ENCODE data around the gene PAEP.
"Not testable (repeated sequence)": the region's sequence is repeated elsewhere in the genome, so short reads cannot be mapped to it uniquely, and the experiment has no call there.

The PAEP gene

DNA sequence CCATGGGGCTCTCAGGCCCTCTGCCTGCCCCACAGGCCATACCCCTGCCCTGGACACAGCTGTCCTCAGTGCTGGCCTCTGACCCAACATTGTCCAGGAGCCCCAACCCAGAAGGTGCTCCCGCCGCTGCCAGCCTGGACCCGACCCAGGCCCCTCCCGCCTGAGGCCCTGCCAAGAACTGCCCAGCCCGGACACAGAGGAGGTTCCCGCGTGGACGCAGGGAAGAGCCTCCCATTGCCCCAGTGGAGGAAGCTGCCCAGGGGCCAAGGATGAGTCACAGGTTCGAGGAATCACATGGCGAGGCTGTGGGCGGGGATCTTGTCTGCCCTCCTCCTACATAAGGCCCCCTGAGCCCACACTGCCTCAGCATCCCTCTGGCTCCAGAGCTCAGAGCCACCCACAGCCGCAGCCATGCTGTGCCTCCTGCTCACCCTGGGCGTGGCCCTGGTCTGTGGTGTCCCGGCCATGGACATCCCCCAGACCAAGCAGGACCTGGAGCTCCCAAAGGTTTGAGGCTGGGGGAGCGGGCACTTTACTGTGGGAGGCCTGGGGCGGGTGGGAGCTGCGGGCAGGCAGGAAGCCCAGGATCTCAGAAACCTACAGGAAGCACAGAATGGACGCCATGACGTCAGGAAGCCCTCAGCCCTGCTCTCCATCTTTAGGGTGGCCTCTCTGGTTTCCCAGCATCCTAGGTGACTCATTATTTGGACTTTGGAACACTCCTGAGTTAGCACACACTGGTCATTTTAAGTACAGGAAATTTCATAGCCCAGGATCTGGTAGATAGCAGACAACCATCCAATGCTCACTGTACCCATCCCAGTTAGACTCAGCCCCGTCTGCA is at the start of gene PAEP:
Gene PAEP, plus strand, starts transcription at position 366 of the 844 bp plus-strand sequence.
- in situ Hi-C loops (cut with HindIII; ENCODE audit: low sequenced_read_pairs): no loop called here

DNA sequence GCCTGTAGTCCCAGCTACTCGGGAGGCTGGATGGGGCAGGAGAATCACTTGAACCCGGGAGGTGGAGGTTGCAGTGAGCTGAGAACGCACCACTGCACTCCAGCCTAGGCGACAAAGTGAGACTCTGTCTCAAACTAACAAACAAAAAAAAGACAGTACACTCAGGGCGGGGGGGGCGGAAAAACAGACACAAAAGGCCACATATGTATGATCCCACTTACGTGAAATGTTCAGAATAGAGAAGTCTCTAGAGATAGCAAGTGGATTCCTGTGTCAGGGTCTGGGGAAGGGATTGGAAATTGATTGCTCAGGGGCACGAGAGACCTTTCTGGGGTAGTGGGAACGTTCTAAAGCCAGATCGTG is 49.3 kb upstream of the PAEP start:
- in situ Hi-C loops (cut with HindIII; ENCODE audit: low sequenced_read_pairs): no loop called here

DNA sequence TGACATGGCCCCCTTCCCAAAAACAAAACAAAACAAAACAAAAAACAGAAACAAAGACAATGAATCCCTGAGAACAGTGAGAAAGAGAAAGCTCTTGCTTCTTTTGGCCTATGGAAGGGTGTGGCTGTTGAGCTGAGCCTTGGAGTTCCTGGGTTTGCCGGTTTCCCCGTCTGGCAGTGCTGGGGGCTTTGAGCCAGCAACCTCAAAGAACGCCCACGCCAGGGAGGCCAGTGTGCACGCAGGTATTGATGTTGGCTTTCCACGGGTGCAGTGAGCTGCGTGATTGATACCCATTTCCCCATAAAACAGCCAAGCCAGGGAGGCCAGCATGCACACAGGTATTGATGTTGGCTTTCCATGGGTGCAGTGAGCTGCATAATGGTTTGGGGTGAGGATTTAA is 48.7 kb upstream of the PAEP start:
- in situ Hi-C loops (cut with HindIII; ENCODE audit: low sequenced_read_pairs): no loop called here

DNA sequence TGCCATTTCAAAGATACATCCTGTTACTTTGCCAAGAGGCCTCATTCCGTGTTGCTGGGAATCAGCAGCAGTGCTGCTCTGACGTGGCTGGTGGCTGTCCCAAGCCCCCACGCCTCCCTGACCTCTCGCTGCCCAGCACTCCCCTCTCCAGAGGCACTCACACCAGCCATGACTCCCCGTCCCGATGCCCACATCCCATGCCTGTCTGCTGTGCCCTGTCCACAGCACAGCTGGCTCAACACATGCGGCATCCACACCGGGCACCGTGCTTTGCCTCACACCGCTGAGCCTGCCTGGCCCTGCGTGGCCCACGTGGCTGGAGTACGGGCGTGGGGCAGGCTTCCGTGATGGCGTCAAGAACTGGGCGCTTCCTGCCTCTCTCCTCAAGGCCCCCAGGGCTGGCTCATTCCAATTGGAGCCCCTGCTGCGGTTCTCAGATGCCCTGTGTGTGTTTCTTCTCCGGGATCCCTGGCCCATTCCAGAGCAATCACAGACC is 48.2 kb upstream of the PAEP start:
- in situ Hi-C loops (cut with HindIII; ENCODE audit: low sequenced_read_pairs): no loop called here

DNA sequence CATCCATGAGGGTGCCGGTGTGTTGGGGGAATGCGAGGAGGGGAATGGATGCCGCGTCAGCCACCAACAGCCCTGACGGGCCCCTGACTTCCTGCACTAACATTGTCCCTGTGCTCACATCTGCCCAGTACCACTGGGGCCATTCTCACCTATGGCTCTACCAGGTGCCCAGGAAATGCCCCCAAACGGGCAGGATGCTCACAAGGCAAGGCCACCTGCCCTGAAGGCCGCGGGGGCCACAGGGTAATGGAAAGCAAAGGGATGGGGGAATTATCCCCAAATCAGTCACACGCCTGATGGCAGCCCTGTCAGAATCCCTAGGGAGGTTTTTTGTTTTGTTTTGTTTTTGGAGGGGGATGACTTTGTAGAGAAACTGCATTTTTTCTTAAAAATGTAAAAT is 47.6 kb upstream of the PAEP start:
- in situ Hi-C loops (cut with HindIII; ENCODE audit: low sequenced_read_pairs): not testable (repeated sequence)

DNA sequence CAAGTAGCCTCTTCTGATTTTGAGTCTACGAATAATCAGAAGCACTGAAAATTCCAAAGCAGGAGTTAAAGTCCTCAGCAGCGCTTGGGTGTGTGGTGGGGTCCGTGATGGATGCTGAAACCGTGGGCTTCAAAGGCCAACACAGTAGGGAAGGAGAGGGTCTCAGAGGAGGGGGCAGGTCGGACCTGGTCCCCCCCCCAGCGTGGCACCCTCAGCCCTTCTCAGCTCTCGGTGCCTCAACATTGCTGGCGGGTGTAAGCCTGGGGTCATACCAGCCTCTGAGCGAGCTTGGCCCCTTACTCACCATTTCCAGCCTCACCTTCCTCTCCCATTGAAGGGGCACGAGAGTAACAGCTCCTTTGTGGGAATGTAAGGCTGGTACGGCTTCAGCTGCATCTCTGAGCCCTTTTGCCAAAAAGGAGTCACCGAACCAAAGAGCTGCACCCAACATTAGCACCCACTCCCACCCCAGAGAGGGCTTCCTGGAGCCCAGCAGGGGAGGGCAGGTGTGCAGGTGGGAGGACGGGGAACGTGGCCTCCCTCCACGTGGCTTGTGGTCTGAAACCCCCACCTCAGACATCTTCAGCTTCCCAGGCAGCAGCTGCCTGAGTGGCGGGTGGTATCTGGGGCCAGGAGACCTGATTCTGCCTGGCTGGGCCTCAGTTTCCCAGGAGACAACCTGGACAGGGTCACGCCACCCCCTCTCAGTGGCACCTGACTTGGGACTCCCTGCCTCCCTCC is 47.0 kb upstream of the PAEP start:
- in situ Hi-C loops (cut with HindIII; ENCODE audit: low sequenced_read_pairs): no loop called here

DNA sequence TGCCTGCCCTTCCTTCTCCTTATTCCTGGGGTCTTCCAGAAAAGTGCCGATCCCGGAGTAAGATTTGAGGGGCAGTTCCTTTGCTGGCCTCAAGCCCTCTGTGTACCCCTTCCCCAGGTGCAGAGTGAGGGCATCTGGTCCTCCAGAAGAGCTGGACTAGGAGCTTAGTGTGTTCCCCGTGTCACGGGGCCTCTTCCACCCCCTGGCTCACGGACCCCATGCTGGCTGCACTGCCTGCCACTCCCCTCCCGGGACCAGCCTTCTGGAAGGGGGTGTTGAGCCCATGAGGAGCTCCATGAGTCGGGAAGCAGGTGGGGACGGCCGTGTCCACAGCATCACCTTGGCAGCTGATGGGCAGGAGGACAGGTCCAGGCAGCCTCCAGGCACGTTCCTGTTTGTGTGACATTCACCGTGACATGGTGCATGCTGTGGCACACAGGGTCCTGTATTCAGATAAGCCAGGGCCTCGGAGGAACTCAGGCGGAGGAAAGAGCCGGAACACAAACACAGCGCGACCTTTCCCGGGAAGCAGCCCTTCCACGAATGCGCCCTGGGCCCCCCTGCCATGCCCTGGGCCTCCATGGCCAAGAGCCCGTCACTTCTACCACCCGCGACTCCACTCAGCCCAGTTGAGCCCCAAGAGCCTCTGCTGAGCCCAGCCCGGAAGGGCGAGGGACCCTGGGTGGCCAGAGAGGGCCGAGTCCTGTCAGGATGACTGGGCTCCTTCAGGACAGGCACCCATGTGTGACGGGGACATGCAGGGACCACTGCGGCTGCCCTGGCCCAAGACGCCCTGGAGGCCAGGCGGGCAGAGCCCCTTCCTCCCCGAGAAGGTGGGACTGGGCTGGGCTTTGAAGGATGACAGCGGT is 46.2 kb upstream of the PAEP start:
- in situ Hi-C loops (cut with HindIII; ENCODE audit: low sequenced_read_pairs): no loop called here

DNA sequence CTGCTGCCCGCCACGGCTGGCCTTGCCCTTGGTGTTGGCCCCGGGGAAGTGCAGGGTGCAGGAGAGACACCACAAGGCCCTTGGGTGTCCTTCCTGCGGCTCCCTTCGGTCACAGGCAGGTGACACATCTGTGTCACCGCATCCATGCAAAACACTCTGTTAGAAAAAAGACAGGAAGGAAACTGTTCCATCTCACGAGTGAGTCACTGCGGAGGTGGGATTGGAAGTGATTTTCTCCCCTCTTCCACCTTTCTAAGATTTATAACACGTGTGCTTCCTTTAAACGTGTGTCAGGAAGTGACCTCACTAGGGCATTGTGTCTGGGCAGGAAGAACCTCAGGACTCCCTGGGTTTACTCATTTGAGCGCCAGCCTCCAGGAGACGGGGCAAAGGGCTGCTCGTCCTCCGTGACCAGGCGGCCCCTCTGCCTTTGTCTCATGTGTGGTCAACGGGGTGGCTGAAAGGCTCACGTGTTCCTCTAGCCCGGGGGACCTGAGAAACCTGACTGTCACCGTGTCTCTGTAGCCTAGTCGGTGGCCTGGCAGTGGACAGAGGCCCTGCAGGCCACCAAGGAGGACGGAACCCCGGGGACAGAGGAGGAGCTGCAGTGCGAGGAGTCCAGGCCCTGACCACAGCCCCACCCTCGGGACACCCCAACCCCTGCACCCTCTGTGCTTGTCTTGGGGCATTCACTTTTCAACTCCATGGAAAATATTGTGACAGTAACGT is 45.3 kb upstream of the PAEP start:
- in situ Hi-C loops (cut with HindIII; ENCODE audit: low sequenced_read_pairs): no loop called here

DNA sequence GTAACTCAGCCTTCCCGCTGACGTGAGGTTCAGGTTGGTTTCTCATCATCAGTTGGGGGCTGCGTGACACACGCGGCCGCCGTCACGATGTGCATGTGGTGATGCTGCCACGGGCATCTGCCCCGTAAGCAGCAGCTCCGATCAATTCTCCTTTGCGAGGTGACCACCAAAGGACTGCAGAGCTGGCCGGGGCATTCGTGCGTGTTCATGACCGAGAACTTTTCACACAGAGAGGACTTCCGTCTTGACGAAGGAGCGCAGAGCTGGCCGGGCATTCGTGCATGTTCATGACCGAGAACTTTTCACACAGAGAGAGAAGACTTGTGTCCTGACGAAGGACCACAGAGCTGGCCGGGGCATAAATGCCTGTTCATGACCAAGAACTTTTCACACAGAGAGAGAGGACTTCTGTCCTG is 44.1 kb upstream of the PAEP start:
- in situ Hi-C loops (cut with HindIII; ENCODE audit: low sequenced_read_pairs): no loop called here

DNA sequence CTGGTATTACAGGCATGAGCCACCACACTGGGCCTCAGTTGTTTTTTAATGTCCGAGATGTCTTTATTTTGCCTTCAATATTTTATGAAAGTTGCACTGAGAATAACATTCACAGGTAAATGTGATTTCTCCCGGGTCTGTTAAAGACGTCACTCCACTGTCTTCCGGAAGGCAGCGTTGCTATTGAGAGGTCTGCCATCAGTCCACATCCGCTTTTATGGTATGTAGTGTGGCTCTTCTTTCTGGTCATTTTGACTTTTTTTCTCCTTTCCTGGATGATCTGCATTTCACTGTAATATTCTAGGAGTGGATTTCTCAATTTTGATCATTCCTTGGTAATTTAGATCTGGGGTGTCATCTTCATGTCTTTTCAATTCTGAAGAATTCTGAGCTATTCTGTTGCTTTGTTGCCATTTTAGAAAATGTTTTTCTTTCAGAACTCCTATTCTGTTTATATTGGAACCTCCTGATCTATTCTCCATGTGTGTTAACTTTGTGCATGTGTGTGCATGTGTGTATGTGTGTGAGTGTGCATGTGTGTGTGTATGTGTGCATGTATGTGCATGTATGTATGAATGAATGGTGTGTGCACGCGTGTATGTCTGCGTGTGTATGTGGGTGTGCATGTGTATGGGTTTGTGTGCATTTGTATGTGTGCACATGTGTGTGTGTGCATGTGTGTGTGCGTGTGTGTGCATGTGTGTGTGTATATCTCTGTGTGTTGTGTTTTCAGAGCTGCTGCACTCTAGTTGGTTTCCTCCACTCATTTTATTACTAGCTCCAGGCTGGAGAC is 42.2 kb upstream of the PAEP start:
- in situ Hi-C loops (cut with HindIII; ENCODE audit: low sequenced_read_pairs): no loop called here

DNA sequence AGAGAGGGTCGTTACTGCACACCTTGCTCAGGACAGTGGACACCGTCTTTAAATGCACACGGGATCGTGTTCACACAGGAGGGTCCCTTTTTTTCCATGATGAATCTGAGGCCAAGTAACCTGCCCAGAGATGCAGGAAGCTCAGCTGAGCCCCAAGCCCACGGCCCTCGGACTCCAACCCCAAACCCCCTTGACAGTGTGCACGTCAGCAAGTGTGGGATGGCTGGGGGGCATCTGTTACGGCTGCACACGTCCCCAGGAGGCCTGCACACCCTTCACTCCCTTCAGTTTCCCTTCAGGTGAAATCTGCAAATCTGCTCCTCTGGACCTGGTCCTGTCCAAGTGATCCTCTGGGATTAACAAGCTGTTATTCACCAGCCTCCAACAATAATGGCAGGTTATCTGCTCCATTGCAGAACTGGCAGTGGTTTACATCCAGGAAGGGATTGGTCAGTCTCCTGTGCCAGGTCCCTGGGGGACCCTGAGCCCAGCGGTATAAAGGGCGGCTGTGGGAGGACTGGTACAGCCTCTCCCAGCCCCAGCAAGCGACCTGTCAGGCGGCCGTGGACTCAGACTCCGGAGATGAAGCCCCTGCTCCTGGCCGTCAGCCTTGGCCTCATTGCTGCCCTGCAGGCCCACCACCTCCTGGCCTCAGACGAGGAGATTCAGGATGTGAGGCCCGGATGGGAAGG is 40.5 kb upstream of the PAEP start, which contains the start of gene LCN1:
Gene LCN1, plus strand, starts transcription at position 525 of the 692 bp plus-strand sequence. Its CDS starts 58 bp downstream, at position 583.
- in situ Hi-C loops (cut with HindIII; ENCODE audit: low sequenced_read_pairs): no loop called here

DNA sequence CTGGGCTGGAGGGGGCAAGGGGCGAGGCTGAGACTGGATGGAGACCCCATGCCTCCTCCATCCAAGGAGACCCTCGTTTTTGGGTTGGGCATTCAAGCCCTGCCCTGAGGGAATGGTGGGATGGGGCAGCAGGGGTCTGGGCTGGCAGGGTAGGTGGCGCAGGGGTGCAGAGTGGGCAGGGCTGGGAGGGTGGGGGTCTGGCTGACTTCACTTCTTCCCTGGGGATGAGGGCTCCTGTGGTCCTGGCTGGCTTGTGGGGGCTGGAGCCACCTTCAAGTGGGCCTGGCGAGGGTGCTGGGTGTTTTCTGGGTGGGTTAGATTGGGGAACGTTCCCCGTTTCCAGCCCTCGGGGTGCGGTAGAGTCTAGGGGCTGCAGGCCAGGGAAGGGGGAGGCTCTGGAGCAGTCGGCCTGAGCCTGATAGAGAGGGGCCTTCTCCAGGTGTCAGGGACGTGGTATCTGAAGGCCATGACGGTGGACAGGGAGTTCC is 39.9 kb upstream of the PAEP start:
- in situ Hi-C loops (cut with HindIII; ENCODE audit: low sequenced_read_pairs): no loop called here

DNA sequence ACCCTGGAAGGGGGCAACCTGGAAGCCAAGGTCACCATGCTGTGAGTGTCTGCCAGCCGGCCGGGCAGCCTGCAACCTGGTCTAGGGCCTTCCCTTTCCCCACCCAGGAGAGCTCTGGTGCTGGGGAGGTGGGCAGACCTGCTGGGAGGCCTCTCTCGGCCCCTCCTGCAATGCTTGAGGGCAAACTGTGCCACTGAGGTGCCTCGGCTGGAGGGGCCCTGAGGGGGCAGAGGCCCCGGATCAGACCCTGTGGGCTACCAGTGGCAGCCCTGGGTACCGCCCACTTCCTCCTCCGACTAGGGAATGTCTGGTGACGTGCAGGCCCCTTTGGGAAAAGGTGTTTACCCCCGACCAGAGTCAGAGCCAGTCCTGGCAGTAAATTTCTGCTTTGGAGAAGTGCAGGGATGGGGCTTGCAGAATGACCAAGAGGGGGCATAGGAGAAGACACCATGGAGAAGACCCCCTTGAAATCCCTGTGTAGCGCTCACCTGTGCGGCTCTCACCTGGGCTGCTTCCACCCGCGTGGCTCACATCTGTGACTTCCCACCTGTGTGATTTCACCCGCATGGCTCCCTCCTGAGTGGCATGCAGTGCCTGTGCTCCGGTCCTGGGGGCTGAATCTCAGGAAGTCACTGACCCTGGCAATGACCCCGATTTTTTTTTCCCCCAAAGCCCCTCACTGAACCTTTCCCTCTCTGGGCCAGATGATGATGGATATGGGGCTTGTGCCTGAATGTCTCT is 39.2 kb upstream of the PAEP start:
- in situ Hi-C loops (cut with HindIII; ENCODE audit: low sequenced_read_pairs): no loop called here

DNA sequence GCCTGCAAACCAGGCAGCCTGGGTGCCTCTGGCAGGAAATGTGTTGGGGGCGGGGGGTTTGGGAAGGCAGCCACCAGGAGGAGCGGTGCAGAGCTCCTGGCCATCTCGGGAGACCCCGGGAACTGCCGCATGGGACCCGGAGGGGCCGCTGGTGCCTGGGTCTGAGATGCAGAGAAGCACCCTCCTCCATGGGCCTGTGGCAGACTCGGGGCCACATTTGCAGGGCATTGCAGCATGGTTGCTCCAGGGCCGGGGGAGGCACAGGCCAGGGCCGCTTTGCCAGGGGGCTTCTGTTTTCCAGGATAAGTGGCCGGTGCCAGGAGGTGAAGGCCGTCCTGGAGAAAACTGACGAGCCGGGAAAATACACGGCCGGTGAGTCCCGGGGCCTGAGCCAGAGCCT is 38.6 kb upstream of the PAEP start:
- in situ Hi-C loops (cut with HindIII; ENCODE audit: low sequenced_read_pairs): no loop called here

DNA sequence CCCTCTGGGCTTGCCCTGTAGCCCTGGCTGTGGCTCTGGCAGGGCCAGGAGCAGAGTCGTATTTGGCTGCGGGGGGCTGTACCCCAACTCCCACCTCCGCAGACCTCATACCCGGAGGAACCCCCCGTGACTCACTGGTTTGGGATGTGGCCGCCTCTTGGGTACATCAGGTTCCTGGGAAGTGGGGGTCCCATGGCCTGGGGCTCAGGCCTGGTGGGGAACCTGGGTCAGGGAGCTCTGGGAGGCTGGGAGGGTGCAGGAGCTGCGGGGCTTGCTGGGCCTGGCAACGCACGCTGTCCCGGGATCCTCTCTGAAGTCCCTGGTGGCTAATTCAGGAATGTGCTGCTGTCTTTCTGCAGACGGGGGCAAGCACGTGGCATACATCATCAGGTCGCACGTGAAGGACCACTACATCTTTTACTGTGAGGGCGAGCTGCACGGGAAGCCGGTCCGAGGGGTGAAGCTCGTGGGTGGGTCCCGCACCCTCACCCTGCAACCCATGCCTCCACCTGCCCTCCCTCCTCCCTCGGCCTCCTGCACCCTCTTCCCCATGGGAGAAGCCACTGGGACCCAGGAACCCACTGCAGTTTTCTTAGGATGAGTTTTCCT is 37.9 kb upstream of the PAEP start:
- in situ Hi-C loops (cut with HindIII; ENCODE audit: low sequenced_read_pairs): no loop called here

DNA sequence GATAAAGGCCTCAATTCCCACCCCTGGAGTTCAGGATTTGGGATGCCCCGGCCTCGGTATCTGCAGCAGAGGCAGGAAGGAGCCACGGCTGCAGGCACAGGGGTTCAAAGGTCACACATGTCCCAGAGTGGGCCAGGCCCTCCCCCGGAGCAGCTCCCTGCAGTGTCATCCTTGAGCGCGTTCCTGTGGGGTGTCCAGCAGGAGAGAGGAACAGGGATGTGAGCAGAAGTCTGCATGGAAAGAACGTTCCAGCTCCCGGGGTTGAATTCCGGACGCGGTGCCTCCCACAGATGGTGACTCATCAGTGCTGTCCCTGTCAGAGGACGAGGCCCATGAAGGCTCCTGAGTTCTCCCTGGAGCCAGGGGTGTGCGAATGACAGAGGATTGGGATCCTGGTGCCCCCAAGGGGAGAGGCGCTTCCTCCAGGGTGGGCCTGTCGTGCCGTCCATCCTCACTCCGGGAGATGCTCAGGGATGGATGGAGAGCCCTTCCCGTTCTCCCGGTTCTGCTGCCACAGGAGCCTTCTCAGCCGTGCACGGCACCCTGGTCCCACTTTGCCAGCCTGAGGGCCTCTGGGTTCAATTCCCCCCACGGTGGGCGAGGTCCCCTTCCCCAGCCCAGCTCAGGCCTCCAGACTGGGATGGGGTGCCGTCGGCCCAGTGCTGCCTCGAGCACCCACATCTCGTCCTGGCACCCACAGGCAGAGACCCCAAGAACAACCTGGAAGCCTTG is 37.3 kb upstream of the PAEP start:
- in situ Hi-C loops (cut with HindIII; ENCODE audit: low sequenced_read_pairs): no loop called here

All from endothelial cell of hepatic sinusoid (primary cell).